Spleen (tissue), 11 donors: ENCODE results near the gene BBC3. TPM values are rescaled to one million over a fixed set of nuclear protein-coding genes. Genes with fewer than 3 reads are reported as not detected.

ENCODE experiments used
- DNase-seq: peaks from one replicate; pipeline ENCODE4 v3.0.0-alpha.2; 2020
- H3K27ac ChIP-seq, 8 donors: fragments of 200-600 bp; sonication (generic) in 7 of 8; 1 replicate in 4 of 8; 2 replicates in 4 of 8; pipeline versions ENCODE4 v1.5.0 to v1.8.0; 2016 to 2021; ENCODE audit warnings: inconsistent platforms in 4 of 8, mild to moderate bottlenecking in 4 of 8, moderate library complexity in 1 of 8
- H3K27me3 ChIP-seq, 7 donors: fragments of 200-600 bp; sonication (generic) in 6 of 7; replicated peaks in 1 of 7; 1 replicate in 4 of 7; 2 replicates in 3 of 7; pipeline versions ENCODE4 v1.5.0 to v1.8.0; 2016 to 2021; ENCODE audit warnings: inconsistent platforms in 3 of 7, mild to moderate bottlenecking in 1 of 7
- H3K36me3 ChIP-seq, 6 donors: fragments of 200-600 bp; sonication (generic) in 5 of 6; 1 replicate in 4 of 6; 2 replicates in 2 of 6; pipeline versions ENCODE4 v1.5.0 to v1.8.0; 2016 to 2021; ENCODE audit warnings: inconsistent platforms in 2 of 6
- H3K4me1 ChIP-seq, 6 donors: fragments of 200-600 bp; sonication (generic) in 5 of 6; 1 replicate in 3 of 6; 2 replicates in 3 of 6; pipeline versions ENCODE4 v1.5.0 to v1.8.0; 2016 to 2021; ENCODE audit warnings: inconsistent platforms in 3 of 6
- H3K4me3 ChIP-seq, 8 donors: fragments of 200-600 bp; sonication (generic) in 7 of 8; 1 replicate in 4 of 8; 2 replicates in 4 of 8; pipeline versions ENCODE4 v1.5.0 to v1.8.0; 2016 to 2021; ENCODE audit warnings: inconsistent platforms in 4 of 8, mild to moderate bottlenecking in 4 of 8, moderate library complexity in 2 of 8
- H3K9me3 ChIP-seq, 8 donors: fragments of 200-600 bp; sonication (generic) in 7 of 8; 1 replicate in 4 of 8; 2 replicates in 4 of 8; pipeline versions ENCODE4 v1.5.0 to v1.8.0; 2016 to 2021; ENCODE audit warnings: inconsistent platforms in 4 of 8
- POLR2A ChIP-seq, 3 donors: fragments of 450-650 bp; IDR thresholded peaks; one replicate each; pipeline ENCODE4 v1.5.1; 2017; ENCODE audit warnings: antibody characterized with exemption in 3 of 3, mild to moderate bottlenecking in 1 of 3
- POLR2AphosphoS5 ChIP-seq, 3 donors: sonication (generic); formaldehyde crosslinking; IDR thresholded peaks; one replicate each; pipeline ENCODE4 v1.5.1; 2017; ENCODE audit warnings: antibody characterized with exemption in 3 of 3
- WGBS, 5 donors: extraction: QIAGEN DNeasy Blood & Tissue Kit in 3 of 5; methylation state at CpG; one replicate each; pipeline versions ENCODE4 v1.1.5 to v1.1.7; 2013 to 2018; 5-methylcytosine and 5-hydroxymethylcytosine counted together
- intact Hi-C: fragments of 100-400 bp; cut with DNase I; formaldehyde crosslinking; loops from one replicate; pipeline ENCODE4 v1.15.0; 2023; ENCODE audit warnings: low total_unique reads
- polyA plus RNA-seq, 3 donors: library from polyadenylated mRNA; stranded (reverse); fragments of 200-250 nt; gene quantifications; one replicate each; pipeline ENCODE4 v1.2.1, GENCODE V29; 2013
- total RNA-seq, 7 donors: library from RNA; depleted of rRNA in 3 of 7; stranded (reverse); fragments of >200 nt in 3 of 7; fragmentation: NEBNext Ultra II Directional in 4 of 7; extraction: Animal tissue kit (Norgen Biotek cat#: 25700) in 4 of 7; gene quantifications; one replicate each; pipeline versions ENCODE4 v1.1.0 to v1.2.1, GENCODE V29; 2016 to 2021
- TF ChIP-seq, protein P1 (sequence below), 11 experiments: fragments of 200-600 bp in 7 of 11; fragments of 450-650 bp in 4 of 11; sonication (generic) in 4 of 11; IDR thresholded peaks in 8 of 11; conservative IDR thresholded peaks in 3 of 11; 1 replicate in 7 of 11; 2 replicates in 4 of 11; pipeline versions ENCODE4 v1.4.0 to v1.8.0; 2016 to 2021; ENCODE audit warnings: antibody characterized with exemption in 11 of 11, inconsistent platforms in 4 of 11, mild to moderate bottlenecking in 1 of 11
- donor health status: healthy with polysubstance abuse.
- donor health status: DM: no; HTN: no; CAD: no; lungs with moderate emphysema.
- donor health status: DM: no; HTN: no; CAD: no.
- donor health status: Bipolar disorder and iron deficiency.
- donor health status: healthy.
- donor health status: DM: no; HTN: no; CAD: no.
- donor health status: DM: yes; HTN: yes; CAD: no.

Gene BBC3
- total and polyA plus RNA-seq, 10 donors, result 6.3 to 17.0 (median 11.0) TPM

DNA sequence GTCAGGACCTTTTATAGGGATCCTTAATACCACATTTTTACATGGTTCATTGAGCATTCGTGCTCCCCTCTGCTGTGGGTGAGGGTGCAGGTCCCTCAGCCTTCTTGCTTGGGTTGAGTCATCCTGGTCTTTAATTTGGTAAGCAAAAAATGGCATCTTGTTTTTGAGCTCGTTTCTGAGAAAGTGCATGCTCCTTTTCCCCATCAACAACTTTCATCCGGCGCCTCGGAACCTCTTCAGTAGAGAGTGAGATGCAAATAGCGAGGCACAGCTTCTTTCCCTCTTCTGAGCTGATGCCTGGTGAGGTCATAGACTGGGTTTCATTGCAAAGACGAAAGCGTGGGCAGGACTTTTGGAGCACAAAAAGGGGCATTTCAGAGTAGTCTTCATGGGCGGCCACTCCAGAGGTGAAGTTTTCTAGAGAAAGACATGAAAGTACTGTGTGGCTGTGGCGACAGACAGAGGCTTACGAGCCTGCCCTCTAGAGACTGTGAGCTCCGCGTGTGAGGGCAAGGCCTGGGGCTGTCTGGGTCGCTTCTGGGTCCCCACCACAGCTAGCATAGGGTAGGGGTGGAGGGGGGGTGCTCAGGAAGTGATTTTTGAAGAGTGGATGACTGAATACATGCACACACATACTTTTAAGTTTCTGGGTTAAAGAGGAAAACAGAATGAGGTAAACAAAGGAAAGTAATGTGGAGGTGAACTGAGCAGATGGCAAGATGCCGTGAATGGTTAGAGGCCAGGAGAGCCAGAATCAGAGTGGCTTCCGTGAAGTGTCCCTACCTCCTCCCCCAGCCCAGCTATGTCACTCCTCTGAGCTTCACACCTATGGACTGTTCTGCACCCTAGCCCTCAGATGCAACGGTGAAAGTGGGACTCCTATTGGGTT lies 44.3 kb downstream of the BBC3 start:
- peaks cover 5 to 92% (median 42%) of the 10 kb centered on the region in 6 donors for H3K4me1 ChIP-seq
- intact Hi-C loops, result no loop called here
- no peaks in the 10 kb centered on the region for H3K9me3 ChIP-seq
- peak overlapping the region; percentile 24 to 77 (median 70) for H3K27ac ChIP-seq
- H3K27me3 ChIP-seq, result no peaks in the 10 kb centered on the region
- TF ChIP-seq, protein P1, sequence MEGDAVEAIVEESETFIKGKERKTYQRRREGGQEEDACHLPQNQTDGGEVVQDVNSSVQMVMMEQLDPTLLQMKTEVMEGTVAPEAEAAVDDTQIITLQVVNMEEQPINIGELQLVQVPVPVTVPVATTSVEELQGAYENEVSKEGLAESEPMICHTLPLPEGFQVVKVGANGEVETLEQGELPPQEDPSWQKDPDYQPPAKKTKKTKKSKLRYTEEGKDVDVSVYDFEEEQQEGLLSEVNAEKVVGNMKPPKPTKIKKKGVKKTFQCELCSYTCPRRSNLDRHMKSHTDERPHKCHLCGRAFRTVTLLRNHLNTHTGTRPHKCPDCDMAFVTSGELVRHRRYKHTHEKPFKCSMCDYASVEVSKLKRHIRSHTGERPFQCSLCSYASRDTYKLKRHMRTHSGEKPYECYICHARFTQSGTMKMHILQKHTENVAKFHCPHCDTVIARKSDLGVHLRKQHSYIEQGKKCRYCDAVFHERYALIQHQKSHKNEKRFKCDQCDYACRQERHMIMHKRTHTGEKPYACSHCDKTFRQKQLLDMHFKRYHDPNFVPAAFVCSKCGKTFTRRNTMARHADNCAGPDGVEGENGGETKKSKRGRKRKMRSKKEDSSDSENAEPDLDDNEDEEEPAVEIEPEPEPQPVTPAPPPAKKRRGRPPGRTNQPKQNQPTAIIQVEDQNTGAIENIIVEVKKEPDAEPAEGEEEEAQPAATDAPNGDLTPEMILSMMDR (IDR thresholded peaks at IDR 0.05 in 8 of 11, conservative IDR thresholded peaks at IDR 0.05 in 3 of 11), result no peak
- TF ChIP-seq POLR2A (IDR thresholded peaks at IDR 0.05) (no peak), POLR2AphosphoS5 (IDR thresholded peaks at IDR 0.05) (peak in 2 of 3 donors; percentile 16 to 33)
- peak overlapping the region in 1 of 8 donors; percentile 30 for H3K4me3 ChIP-seq
- H3K36me3 ChIP-seq, result peaks cover 0 to 91% (median 8%) of the 10 kb centered on the region in 6 donors
- 57 to 69% (median 61%) methylated on average over 17 of the region's 17 CpGs for WGBS, 5 donors
- peak; percentile 80 for DNase-seq

DNA sequence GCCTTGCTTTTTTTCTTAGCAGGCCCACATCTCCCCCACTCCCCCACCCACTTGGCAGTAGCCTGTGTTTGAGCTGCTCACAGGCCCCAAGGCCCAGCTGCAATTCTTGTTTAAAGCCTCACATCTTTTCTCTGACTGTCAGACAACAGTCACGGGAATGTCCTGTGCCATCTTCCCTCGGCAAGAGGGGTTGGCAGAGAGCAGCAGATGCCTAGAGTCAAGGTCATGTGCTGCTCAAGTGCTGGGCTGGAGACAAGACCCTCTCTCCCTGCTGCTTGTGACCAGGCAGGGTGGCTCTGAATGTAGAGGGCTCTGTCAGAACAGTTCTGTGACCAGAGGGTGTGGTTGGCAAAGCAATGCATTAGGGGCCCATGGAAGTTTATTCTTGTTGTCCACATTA lies 47.4 kb downstream of the BBC3 start:
- H3K9me3 ChIP-seq, result no peaks in the 10 kb centered on the region
- H3K27me3 ChIP-seq, result no peaks in the 10 kb centered on the region
- H3K4me1 ChIP-seq, result peaks cover 0 to 65% (median 26%) of the 10 kb centered on the region in 6 donors
- H3K4me3 ChIP-seq, result no peak overlapping the region
- peak overlapping the region in 3 of 8 donors; percentile 13 to 38 (median 23) for H3K27ac ChIP-seq
- 50 to 85% (median 77%) methylated on average over 2 of the region's 2 CpGs for WGBS, 5 donors
- intact Hi-C loops, result no loop called here
- DNase-seq, result no peak
- H3K36me3 ChIP-seq, result peaks cover 0 to 95% (median 18%) of the 10 kb centered on the region in 6 donors
- TF ChIP-seq POLR2AphosphoS5 (IDR thresholded peaks at IDR 0.05) (no peak), POLR2A (IDR thresholded peaks at IDR 0.05) (no peak)
- TF ChIP-seq, protein P1 (IDR thresholded peaks at IDR 0.05 in 8 of 11, conservative IDR thresholded peaks at IDR 0.05 in 3 of 11), result no peak

DNA sequence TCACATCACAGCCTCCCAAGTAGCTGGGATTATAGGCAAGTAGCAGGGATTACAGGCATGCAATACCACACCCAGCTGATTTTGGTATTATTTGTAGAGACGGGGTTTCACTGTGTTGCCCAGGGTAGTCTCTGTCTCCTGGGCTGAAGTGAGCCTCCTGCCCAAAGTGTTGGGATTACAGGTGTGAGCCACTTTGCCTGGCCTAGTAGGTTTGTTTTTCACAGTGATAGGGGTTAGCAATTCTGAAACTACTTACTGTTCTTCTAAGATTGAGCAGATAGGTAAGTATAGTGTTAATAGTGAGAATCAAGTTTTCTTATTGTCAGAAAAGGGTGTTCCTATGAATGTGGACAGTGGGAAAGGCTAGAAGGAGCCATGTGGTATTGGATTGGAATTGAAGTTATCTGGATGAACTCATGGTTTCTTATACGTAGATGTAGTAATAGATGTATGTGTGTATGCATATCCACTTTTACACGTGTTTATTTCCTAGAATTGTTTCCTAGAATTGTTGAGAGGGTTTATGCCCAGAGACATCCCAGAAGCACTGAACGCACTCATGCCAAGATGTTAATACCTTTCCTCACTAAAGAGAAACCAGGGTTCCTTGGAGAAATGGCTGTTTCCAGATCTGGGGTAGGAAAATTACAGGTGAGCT lies 51.2 kb downstream of the BBC3 start:
- no peak for DNase-seq
- TF ChIP-seq POLR2AphosphoS5 (IDR thresholded peaks at IDR 0.05) (no peak), POLR2A (IDR thresholded peaks at IDR 0.05) (no peak)
- TF ChIP-seq, protein P1 (IDR thresholded peaks at IDR 0.05 in 8 of 11, conservative IDR thresholded peaks at IDR 0.05 in 3 of 11), result no peak
- no peak overlapping the region for H3K4me3 ChIP-seq
- H3K36me3 ChIP-seq, result peaks cover 0 to 98% (median 18%) of the 10 kb centered on the region in 6 donors
- H3K27me3 ChIP-seq, result no peaks in the 10 kb centered on the region
- H3K27ac ChIP-seq, result no peak overlapping the region
- 73 to 89% (median 86%) methylated on average over 4 of the region's 4 CpGs for WGBS, 5 donors
- H3K9me3 ChIP-seq, result no peaks in the 10 kb centered on the region
- intact Hi-C loops, result no loop called here
- peaks cover 10 to 63% (median 22%) of the 10 kb centered on the region in 6 donors for H3K4me1 ChIP-seq
